CD4-positive, alpha-beta T cell treated with Interleukin-15 for 1 hour (primary cell): ENCODE results near the gene NCBP3.
"Not testable (repeated sequence)": the region's sequence is repeated elsewhere in the genome, so short reads cannot be mapped to it uniquely, and the experiment has no call there.

Experiments used
- DNase-seq: peaks from one replicate; pipeline ENCODE4 v3.0.0-alpha.2; 2020

The NCBP3 gene

DNA sequence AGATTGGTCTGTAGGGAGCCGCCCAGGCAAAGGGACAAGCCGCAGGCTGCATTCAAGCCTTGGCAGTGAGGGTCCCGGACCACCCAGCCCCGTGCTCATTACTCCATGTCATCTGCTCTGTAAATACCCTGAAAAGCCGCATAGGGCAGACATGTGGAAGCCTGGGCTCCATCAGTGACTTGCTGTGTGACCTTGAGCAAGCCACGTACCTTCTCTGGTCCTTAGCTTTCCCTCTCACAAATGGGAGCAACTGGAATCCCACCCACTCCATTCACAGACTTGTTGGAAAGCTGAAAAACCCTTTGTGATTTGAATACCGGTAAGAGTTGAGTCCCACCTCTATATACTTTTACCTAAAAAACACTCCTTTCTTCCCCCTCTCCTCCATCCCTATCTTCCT lies 34.9 kb upstream of the NCBP3 start:
- no peak for DNase-seq

DNA sequence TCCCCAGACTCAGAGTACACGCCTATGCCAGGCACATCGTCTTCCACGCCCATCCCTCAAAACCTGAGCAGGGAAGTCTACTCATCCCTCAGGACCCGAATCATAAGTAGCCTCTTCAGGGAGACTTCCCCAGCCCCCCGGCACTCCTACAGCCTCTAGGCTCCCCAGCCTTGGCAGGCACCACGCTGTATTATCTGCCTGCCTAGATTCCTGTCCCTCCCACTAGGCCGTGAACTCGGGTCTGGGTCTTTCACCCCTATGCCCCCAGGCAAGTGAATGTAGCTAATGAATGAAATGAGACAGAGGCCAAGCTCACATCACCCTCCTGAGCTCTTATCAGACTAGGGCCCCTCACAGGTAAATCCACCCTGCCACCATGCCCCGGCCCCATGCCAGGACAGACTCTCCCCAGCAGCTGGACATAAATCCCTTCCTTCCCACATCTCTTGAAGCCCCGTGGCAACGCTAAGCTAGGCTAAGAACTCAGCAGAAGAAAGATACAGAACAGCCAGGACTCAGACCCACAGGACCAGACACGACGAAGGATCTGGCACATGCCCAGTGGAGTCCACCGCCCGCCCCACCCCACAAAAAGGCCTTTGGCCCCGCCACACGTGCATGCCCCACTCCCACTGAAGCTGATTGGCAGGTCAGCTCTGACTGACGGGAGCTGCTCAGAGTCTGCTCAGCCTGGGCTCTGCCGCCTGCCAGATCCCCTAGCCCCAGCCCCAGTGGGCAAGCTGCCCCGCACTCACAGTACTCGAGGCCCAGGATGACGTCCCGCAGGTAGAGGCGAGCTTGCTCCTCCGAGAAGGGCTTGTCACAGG lies 33.8 kb upstream of the NCBP3 start:
- DNase-seq = no peak

DNA sequence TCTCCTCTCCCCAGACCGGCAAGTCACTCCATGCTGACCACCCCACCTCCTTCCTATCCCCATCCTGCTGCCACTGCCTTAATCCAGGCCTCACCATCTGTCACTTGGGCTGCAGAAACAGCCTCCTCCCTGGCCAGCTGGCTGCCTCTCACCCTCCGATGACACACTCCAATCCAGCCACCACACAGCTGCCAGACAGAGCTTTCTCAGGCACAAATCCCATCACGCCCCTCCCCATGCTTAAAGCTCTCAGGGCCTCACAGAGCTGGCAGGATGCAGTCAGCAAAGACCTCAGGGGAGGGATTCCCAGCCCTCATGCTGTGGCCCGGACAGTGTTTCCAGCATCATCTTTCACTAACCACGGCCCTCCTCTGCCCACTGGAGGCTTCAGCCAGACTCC lies 33.1 kb upstream of the NCBP3 start:
- no peak for DNase-seq

DNA sequence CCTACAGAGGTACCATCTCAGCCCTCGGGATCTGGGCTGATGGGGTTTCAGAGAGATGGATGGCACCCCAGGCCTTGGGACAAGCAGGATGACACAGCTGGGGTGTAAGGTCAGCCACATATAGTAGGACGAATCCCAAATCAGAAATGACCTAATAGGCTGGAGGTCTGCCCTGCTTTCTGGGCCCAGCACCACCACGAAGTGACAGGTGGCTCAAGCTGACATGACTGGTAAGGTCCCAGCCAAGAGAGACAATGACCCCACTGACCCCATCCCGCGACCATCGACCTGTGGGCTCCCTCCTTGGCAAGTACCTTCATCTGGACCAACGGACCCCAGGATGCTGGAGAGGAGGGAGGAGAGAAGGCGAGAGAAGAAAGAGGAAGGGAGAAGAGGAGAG lies 31.2 kb upstream of the NCBP3 start:
- DNase-seq = no peak

DNA sequence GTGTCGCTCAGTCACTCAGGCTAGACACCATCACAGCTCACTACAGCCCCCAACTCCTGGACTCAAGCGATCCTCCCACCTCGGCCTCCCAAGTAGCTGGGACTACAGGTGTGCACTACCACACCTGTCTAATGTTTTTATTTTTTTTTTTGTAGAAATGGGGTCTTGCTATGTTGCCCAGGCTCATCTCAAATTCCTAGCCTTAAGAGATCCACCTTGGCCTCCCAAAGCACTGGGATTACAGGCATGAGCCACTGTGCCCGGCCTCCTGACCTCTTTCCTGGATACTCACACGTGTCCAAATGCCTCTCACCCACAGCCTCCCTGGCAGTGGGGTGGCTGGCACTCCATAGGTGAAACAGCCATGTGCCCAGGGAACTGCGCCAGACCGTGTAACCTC lies 29.3 kb upstream of the NCBP3 start:
- no peak for DNase-seq

DNA sequence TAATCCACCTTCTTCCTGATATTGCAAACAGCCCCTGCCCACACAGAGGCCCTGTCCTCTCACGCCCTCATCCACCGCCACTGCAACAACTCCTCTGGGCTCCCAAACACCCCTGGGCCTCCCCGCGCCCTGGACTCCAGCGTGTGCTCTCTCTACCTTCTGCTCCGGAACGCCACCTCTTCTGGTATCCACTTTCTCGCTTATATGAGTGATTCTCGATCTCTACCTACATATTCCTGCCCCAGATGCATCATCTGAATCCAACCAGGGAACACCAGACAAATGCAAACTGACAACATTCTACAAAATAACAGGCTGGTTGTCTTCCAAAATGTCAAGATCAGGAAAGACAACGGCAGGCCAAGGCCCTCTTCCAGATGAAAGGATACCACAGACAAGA lies 27.8 kb upstream of the NCBP3 start:
- no peak for DNase-seq

DNA sequence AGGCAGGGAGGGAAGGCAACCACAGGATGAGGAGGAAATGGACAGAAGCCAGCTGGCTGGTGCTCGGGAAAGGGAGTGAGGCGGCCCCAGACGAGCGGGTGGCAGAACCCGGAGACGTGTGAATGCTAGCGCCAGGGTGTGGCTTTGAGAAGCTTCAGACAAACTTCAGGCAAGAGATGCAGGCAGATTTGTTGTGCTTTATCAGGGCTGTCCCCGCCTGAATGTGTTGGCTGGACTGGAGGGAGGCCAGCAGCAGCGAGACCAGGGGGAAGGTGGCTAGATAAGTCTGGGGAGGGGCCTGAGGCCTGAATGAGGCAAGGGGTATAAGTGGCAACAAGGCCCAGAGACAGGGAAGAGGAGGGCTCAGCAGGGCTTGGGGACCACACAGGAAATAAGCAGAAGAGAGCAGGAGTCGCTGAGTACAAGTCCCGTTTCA lies 24.8 kb upstream of the NCBP3 start:
- peak; percentile 26 for DNase-seq

DNA sequence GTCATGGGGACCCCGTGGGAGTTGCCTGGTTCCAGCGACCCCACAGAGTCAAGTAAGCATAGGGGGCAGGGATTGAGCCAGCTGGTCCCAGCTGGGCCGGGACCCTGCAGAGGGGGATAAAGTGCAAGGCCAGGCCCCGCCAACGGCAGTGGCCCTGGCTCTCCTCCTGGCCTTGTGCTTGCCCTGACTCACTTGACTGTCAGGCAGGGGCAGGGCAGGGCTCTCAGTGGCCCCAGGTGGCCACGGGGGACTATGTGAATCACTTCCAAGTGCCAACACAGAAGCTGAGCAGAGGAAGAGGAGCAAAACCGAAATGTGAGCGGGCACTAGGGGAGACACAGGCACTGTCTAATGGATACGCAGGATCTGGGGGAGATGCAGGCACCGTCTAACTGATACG lies 21.6 kb upstream of the NCBP3 start:
- DNase-seq = no peak

DNA sequence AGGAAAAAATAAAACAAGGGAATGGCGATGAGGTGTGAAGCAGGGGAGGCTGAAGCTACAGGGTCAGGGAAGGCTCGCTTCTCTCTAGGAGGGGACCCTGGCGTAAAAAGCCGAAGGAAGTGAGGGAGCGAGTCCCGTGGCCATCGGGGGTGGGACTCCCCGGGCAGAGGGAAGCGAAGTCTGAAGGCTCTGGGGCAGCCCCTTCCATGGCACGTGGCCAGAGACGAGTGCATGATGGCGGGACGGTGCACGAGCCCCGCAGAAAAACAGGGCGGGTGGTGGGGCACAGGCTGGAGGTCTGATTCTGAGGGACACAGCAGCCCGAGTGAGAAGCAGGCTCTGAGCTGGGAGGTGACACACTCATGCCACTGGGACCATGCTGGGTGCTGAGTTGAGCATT lies 21.1 kb upstream of the NCBP3 start:
- DNase-seq = no peak

DNA sequence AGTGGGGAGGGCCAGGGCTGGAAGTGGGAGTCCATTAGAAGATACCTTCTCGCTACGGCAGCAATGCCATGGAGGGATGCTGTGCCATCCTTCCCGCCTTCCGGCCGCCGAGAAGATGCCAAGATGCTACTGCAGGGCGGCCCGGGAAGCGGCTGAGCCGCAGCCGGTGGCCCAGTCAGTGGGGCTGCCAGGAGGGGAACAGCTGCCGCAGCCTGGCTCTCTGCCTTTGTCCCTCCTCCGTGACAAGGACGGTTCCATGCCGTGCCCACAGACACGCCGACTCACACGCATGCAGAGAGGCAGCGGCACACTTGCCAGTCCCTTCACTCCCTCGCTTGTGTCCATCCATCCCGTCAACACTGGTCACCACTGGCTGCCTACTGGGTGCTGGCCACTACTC lies 20.2 kb upstream of the NCBP3 start:
- no peak for DNase-seq

DNA sequence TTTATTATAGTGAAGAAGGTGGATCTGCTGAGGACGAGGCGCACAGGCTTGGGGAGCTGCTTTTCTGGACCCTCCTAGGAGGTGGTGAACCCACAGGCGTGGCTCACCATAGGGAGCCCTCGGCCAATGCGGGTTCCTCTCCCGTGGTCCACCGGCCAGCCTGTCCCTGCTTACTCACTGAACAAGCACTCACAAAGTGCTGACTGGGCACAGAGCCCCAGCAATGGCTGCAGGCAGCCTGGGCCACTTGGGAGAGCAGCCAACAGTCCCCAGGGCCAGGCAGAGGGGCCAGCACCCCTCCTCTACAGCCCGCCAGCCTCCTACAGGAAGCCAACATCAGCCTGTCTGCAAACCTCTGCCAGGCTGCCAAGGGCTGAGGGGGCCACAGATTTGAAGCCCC lies 19.1 kb upstream of the NCBP3 start:
- DNase-seq = no peak

DNA sequence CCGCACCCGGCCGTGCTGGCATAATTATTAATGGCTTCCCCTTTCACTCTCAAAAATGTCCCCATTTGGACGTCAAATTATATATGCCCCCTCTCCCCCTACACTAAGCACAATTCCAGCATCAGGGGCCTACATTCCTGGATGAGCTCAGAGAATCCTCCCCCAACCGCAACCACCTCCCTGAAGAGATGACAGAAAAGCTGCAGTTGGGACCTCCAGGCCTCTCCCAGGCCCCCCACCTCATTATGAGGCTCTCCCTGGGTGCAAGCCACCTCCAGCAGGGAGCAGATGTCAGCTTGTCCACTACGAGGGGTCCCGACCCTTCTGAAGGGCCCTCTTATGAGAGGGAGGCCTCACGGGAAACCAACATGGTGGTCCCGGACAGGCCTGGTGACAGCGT lies 18.5 kb upstream of the NCBP3 start:
- no peak for DNase-seq

DNA sequence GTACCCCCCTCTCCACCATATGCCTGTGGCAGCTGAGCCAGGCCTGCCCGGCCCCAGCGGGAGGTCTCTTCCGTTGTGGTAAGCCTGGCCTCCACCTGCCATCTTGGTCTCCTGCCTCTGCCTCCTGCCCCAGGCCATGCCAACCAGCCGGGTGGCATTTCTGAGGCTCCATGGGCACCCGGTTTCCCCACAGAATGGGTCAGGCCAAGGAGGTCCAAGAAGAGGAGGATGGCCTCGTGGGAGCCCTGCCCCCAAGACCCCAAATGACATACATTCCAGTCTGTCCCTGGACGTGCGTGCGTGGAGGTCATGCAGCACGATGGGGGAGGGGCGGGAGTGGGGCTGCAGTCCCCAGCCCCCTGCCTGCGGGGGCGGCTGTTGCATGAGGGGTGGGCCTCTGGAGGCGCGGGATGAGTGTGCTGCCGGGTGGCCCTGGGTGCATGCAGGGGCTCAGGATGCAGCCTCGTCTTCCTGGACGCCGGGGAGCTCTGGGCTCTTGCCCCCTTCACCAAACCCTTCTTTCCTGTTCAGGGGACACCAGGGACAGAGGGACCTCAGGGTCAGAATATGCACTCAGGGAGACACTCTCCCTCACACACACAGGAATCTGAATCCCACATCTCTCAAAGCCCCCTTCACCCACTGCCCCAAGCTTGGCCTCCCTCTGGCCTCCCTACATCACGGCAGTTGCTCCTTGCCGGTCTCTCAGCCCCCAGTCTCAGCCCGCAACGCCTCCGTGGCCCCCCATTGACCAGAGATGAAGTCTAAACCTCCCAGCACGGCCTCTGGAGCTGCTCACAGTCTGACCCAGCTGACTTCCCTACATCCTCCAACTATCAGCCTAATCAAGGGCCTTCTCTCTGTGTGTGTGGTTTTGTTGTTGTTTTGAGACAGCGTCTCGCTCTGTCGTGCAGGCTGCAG lies 16.0 kb upstream of the NCBP3 start:
- no peak for DNase-seq

DNA sequence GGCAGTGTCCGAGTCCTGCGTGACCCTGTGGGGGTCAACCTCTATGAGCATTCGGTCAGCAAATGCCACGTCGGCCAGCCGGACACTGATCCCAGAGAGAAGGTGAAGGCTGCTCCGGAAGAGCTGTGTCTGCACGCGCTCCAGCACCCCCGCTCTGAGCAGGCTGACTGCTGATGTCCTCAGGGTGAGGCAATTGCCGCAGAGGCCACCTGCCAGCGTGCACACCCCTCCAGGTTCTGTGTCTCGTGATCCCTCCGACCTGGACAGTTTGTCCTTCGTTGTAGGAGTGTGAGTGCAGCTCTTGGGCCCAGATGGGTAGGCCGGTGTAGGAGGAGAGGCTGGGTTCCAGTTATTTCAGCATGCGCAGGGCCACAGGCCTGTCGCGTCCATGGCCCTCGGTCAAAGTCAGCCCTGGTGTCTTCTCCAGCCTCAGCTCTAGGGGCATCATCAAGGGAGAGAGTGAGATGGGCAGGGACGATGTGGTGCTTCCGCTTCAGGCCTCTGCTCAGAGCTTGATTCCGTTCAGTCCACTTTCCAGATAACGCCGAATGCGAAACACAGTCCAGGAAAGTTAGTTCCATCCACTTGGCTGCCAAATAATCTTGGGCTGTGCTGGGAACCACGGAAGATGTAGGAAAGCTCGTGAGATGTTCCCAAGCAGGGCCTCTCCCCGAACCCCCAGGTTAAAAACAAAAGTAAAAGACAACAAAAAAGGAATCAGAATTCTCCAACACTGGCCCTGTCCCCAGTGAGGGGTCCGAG lies 15.1 kb upstream of the NCBP3 start:
- no peak for DNase-seq

DNA sequence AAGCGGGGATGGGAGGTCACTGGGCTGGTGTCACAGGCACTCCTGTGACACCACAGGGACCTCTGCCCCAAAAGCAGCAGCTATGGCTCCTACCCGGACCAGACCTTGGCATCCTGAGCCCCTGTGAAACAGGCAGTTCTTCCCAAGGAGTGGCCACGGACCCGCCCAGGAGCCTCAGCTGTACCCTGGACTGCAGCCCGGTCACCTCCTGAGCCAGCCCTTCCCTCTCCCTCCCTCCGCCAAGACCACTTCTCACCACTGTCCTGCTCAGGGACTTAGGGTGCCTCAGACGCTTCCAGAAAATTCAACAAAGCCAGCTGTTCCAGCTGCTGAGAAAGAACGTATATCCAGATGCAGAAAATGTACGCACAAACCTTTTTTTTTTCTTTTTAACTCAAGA lies 13.9 kb upstream of the NCBP3 start:
- no peak for DNase-seq

DNA sequence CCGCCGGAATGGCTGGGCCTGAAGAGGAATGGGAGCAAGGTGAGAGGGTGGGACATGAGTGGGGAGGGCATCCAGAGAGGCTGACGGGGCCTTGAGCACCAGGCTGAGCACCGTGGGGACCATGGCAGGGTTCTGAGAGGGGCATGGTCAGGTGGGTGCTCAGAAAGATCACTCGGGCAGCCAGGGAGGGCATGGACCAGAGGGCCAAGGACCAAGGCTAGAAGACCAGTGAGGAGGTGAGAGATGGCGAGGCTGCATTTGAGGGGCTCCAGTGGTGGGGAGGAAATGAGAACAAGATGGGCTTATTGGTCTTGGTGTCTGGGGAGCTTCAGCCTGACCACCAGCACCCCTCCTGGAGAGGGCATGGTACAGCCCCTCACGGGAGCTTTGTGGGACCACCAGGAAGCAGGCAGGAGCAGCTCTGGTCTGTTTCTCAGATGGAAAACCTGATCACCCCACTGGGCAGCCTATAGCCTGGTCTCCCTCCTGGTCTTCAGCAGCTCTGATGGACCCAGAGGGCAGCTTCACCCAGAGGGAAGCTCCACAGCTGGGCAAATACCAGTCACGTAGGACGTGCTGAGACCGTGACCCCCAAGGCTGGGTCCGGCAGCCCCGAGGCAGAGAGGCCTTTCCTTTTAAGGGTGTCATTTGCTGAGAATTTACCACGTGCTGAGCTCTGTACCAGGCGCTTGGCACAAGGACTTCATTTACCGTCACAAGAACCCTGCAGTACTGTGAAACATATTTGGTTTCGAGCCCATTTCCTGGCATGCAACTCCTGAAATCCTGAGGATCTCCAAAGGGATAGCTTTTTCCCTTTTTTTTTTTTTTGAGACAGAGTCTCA lies 11.4 kb upstream of the NCBP3 start:
- no peak for DNase-seq

DNA sequence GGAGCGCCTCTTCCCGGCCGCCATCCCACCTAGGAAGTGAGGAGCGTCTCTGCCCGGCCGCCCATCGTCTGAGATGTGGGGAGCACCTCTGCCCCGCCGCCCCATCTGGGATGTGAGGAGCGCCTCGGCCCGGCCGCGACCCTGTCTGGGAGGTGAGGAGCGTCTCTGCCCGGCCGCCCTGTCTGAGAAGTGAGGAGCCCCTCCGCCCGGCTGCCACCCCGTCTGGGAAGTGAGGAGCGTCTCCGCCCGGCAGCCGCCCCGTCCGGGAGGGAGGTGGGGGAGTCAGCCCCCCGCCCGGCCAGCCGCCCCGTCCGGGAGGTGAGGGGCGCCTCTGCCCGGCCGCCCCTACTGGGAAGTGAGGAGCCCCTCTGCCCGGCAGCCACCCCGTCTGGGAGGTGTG lies 8.2 kb upstream of the NCBP3 start:
- not testable (repeated sequence) for DNase-seq

DNA sequence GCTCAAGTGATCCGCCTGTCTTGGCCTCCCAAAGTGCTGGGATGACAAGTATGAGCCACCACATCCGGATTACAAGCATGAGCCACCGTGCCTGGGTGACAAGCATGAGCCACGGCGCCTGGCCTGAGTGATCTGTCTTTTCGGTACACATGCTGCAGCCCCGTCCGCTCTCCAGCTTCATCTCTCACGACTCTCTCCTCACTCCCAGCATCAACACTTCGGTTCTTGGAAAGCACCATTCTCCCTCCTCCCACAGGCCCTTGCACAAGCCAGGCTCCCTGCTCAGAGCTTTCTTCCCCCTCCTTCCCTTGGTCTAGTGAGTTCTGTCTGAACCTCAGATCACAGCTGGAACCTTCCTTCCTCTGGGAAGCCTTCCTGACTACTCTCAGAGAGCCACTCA lies 6.5 kb upstream of the NCBP3 start:
- DNase-seq = no peak

DNA sequence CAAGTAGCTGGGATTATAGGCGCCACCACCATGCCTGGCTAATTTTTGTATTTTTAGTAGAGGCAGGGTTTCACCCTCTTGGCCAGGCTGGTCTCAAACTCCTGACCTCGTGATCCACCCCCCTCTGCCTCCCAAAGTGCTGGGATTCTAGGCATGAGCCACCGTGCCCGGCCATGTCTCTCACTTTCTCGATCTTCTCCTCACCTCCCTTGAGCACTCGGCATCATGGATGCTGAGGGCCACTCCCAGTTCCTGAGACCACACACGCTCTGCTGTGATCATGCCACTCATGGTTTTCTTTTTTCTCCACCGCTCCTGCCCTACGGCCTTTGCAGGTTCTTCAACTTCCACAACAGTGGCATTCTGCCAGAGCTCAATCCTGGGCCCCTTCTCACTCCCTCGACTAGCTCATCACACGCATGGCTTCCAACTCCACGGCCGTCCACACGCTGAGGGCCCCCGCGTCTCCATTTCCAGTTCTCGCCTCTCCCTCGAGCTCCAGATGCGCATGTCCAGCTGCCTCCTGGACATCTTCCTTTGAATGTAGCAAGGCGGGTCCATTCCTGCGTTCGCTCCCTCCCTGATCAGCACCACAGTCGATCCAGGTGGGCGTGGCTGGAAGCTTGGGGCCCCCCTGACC lies 5.5 kb upstream of the NCBP3 start:
- no peak for DNase-seq

DNA sequence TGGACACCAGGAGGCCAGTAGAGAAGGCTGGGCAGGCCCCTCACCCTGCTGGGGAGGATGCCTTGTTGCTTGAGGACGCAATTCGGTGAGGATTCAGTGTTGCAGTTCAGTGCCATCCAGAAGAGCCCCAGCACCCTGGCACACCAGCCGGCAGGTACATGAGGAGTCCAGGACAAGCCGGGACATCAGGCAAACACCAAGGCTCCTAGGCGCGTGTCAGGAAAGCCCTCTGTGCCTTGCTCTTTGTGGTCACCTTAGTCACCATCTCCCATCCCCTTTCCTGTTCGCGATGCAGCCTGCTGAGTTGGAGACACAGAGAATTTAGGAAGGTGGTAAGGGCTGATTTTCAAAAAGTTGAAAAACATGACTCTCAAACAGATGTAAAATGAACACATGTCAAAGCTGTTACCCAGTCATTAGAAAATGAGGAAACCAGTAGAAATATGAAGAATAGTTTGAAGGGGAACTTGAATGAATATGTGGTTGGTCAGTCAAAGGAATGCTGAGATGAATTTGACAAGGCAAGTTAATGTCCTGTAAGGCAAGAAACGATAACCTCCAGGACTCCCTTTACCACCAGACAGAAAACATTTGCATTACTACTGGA lies 2.3 kb upstream of the NCBP3 start:
- DNase-seq = no peak

DNA sequence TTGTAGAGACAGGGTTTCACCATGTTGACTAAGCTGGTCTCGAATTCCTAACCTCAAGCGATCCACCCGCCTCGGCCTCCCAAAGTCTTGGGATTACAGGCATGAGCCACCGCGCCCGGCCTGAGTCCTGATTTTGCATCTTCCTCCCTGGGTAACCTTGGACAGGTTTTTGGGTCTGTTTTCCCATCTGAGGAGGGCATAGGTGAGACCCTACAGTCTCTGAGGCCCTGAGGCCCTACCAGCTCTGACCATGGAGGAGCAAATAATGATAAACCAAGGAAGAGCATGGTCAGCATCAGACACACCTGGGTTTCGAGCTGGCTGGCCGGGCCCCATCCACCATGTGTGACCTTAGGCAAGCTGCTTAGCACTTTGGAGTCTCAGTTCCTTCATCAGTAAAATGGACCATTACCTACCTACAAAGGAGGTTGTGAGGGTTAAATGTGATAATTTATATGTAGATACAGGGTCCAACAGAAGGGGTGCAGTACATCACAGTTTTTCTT lies 1.2 kb upstream of the NCBP3 start:
- DNase-seq = no peak
